Esophagus (tissue), 2 donors: ENCODE results near the gene RBP2. TPM values are rescaled to one million over a fixed set of nuclear protein-coding genes. Genes with fewer than 3 reads are reported as not detected.
"Not testable (repeated sequence)": the region's sequence is repeated elsewhere in the genome, so short reads cannot be mapped to it uniquely, and the experiment has no call there.

Source experiments
- H3K27ac ChIP-seq, 2 donors: one replicate each; pipeline ENCODE4 v1.5.1; 2013; ENCODE audit warnings: low read depth in 2 of 2, mild to moderate bottlenecking in 2 of 2, inconsistent platforms in 1 of 2, low read length in 1 of 2, moderate library complexity in 1 of 2
- H3K27me3 ChIP-seq, 2 donors: one replicate each; pipeline ENCODE4 v1.6.1; 2013; ENCODE audit warnings: low read length in 2 of 2, control low read depth in 1 of 2, mild to moderate bottlenecking in 1 of 2; ENCODE audit not compliant: insufficient read depth in 2 of 2, control insufficient read depth in 1 of 2
- H3K36me3 ChIP-seq, 2 donors: one replicate each; pipeline ENCODE4 v1.6.1; 2013; ENCODE audit warnings: low read length in 1 of 2; ENCODE audit not compliant: control insufficient read depth in 2 of 2, insufficient read depth in 2 of 2
- H3K4me1 ChIP-seq, 2 donors: one replicate each; pipeline ENCODE4 v1.6.1; 2013; ENCODE audit warnings: low read length in 1 of 2; ENCODE audit not compliant: control insufficient read depth in 2 of 2, insufficient read depth in 2 of 2
- H3K4me3 ChIP-seq, 2 donors: one replicate each; pipeline ENCODE4 v1.5.1; 2013; ENCODE audit warnings: low read length in 2 of 2, mild to moderate bottlenecking in 2 of 2, low read depth in 1 of 2, moderate library complexity in 1 of 2
- H3K9me3 ChIP-seq, 2 donors: one replicate each; pipeline ENCODE4 v1.6.1; 2013; ENCODE audit warnings: mild to moderate bottlenecking in 2 of 2, low read depth in 1 of 2, low read length in 1 of 2, moderate library complexity in 1 of 2; ENCODE audit not compliant: control insufficient read depth in 2 of 2, insufficient read depth in 1 of 2
- WGBS, 2 donors: extraction: QIAGEN DNeasy Blood & Tissue Kit; methylation state at CpG; one replicate each; pipeline ENCODE4 v1.1.7; 2013; 5-methylcytosine and 5-hydroxymethylcytosine counted together
- polyA plus RNA-seq, 2 donors: library from polyadenylated mRNA; stranded (reverse); fragments of 200-250 nt; gene quantifications; one replicate each; pipeline ENCODE4 v1.2.3, GENCODE V29; 2013
- donor health status: healthy with polysubstance abuse.
- donor health status: Bipolar disorder and iron deficiency.

The RBP2 gene
- polyA plus RNA-seq, 2 donors = 0.13 to 0.43 TPM

DNA sequence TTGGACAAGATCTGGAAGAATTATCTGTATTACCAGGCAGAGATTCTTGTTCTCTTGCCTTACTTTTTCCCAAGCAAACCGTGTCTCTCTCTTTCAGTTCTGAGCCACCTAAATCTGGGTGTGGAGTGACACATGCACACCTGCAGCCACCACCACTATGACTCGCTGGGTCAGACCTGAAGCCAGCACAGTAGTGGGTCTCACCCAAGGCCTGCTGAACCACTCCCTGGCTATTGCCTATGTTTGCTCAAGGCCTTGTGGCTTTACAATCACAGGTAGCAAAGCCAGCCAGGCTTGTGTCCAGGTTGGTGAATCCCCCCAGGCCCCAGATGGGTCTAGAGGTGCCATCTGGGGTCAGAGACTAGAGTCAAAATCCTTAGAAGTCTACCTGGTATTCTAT, 58.2 kb downstream of the RBP2 start:
- H3K4me3 ChIP-seq = no peak overlapping the region
- no peaks in the 10 kb centered on the region for H3K36me3 ChIP-seq
- no peaks in the 10 kb centered on the region for H3K4me1 ChIP-seq
- 68 to 85% methylated on average over 2 of the region's 2 CpGs for WGBS, 2 donors
- H3K27me3 ChIP-seq = no peaks in the 10 kb centered on the region
- peaks cover 0 to 2% of the 10 kb centered on the region in 2 donors for H3K9me3 ChIP-seq
- H3K27ac ChIP-seq = no peak overlapping the region

DNA sequence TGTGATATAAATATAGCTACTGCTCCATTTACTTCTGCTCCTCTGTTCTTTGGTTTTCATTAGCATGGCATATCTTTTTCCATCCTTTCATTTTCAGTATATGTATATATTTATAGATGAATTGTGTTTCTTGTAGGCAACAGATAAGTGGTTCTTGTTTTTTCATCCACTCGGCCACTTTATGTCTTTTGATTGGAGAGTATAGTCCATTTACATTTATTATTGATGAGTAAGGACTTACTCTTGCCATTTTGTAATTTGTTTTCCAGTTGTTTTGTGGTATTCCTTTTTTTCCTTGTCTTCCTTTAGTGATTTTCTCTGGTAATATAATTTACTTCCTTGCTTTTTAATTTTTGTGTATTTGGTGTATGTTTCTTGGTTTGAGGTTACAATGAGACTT, 60.0 kb downstream of the RBP2 start:
- Histone ChIP-seq H3K36me3 (no peaks in the 10 kb centered on the region), H3K9me3 (peaks cover 0 to 2% of the 10 kb centered on the region in 2 donors), H3K4me1 (no peaks in the 10 kb centered on the region), H3K4me3 (no peak overlapping the region), H3K27ac (no peak overlapping the region), H3K27me3 (no peaks in the 10 kb centered on the region)
- WGBS, 2 donors = 93 to 96% methylated on average over 1 of the region's 1 CpG

DNA sequence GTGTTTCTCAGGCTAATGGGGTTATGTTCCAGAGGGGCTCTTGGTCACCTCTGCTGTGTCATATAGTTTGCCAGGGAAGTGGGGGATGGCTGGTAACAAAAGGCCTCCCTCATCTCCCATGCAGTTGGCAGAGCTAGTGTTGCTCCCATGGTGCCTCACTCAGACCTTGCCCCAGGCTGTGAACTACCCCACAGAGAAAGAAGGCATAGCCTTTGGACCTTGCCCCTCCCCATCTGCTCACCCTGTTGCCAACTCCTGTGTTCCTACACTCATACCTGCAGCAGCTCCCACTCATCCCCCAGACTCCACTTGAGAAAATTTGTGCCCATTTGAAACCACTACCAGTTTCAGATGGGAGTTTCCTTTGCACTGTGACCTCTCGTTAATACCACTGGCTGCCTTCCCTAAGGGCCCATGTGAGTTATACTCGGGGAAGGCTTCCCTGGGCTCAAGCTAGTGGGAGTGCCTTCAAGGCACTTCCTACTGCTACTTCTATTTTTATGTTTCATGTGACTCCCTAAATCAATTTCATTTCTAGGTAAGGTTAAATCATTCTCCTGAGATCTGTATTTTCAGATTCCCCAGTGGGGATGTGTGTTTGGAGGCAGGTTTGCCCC, 61.6 kb downstream of the RBP2 start:
- 73 to 75% methylated on average over 2 of the region's 2 CpGs for WGBS, 2 donors
- H3K27me3 ChIP-seq = no peaks in the 10 kb centered on the region
- no peak overlapping the region for H3K4me3 ChIP-seq
- peaks cover 0 to 2% of the 10 kb centered on the region in 2 donors for H3K9me3 ChIP-seq
- no peaks in the 10 kb centered on the region for H3K36me3 ChIP-seq
- no peak overlapping the region for H3K27ac ChIP-seq
- H3K4me1 ChIP-seq = no peaks in the 10 kb centered on the region

DNA sequence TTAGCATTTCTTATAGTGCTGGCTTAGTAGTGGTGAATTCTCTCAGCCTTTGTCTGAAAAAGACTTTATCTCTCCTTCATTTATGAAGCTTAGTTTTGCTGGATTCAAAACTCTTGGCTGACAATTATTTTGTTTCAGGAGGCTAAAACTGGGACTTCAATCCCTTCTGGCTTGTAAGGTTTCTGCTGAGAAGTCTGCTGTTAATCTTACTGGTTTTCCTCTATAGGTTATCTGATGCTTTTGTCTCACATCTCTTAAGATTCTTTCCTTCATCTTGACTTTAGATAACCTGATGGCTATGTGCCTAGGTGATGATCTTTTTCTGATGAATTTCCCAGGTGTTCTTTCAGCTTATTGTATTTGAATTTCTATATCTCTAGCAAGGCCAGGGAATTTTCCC, 63.4 kb downstream of the RBP2 start:
- not testable (repeated sequence) for H3K4me3 ChIP-seq, H3K36me3 ChIP-seq, H3K27me3 ChIP-seq, H3K9me3 ChIP-seq, H3K4me1 ChIP-seq, H3K27ac ChIP-seq

Other genes with a start within 250 kb of the RBP2 start
- 10 to 100 TPM; 39.0 to 57.5 TPM for gene MRPS22, start 132.5 kb downstream of the RBP2 start, polyA plus RNA-seq
- gene COPB2, start 86.9 kb downstream of the RBP2 start, polyA plus RNA-seq = 10 to 100 TPM; 23.2 to 50.6 TPM
- 10 to 100 TPM; 26.8 to 27.9 TPM for gene RBP1, start 63.2 kb upstream of the RBP2 start, polyA plus RNA-seq
- gene NMNAT3, start 201.5 kb upstream of the RBP2 start, polyA plus RNA-seq = 1 to 10 TPM; 2.1 to 4.6 TPM